SK-N-SH (cell line): ENCODE measurements around the gene MRPS35. TPM values are rescaled to one million over a fixed set of nuclear protein-coding genes. Genes with fewer than 3 reads are reported as not detected.

Source experiments
- CTCF ChIA-PET: fragments of 300-600, 350-600 bp; formaldehyde crosslinking; extraction: SDS; loops from one replicate; lab custom pipeline; 2021; lab: Yijun Ruan, JAX
- POLR2A ChIA-PET: fragments of 350-600 bp; sonication (Branson Sonifier 250); formaldehyde crosslinking; extraction: SDS; loops from one replicate; lab custom pipeline; 2020; ENCODE audit warnings: antibody characterized with exemption, inconsistent platforms; lab: Yijun Ruan, JAX
- DNase-seq: peaks from one replicate; pipeline ENCODE4 v3.0.0; 2012
- H2AFZ ChIP-seq: fragments of 200-600 bp; sonication (generic); 2 replicates; pipeline ENCODE4 v1.8.1; 2016; ENCODE audit warnings: antibody characterized with exemption, mild to moderate bottlenecking, low read depth
- H3F3A ChIP-seq: fragments of 200-600 bp; sonication (generic); replicated peaks from 2 replicates; pipeline ENCODE3; 2016; ENCODE audit warnings: antibody characterized with exemption, mild to moderate bottlenecking; ENCODE audit not compliant: insufficient read depth
- H3K27ac ChIP-seq, 2 experiments: fragments of 200-500 bp in 1 of 2; fragments of 200-600 bp in 1 of 2; sonication (Bioruptor generic) in 1 of 2; sonication (generic), shearing (Covaris generic) in 1 of 2; 2 replicates each; pipeline versions ENCODE4 v1.5.1 to v1.6.1; 2014 to 2016; ENCODE audit warnings: low read depth in 2 of 2, inconsistent platforms in 1 of 2, low read length in 1 of 2, mild to moderate bottlenecking in 1 of 2, mixed read lengths in 1 of 2
- H3K27me3 ChIP-seq: fragments of 200-600 bp; sonication (generic), shearing (Covaris generic); 2 replicates; pipeline ENCODE4 v1.6.1; 2016; ENCODE audit warnings: mixed run types; ENCODE audit not compliant: insufficient read depth
- H3K36me3 ChIP-seq, 2 experiments: fragments of 200-500 bp in 1 of 2; fragments of 200-600 bp in 1 of 2; sonication (Bioruptor generic) in 1 of 2; sonication (generic) in 1 of 2; replicated peaks in 1 of 2; 2 replicates each; pipeline versions ENCODE3 to v1.5.1; 2014 to 2016; ENCODE audit warnings: low read length in 1 of 2, mild to moderate bottlenecking in 1 of 2; ENCODE audit not compliant: insufficient read depth in 2 of 2, control insufficient read depth in 1 of 2
- H3K4me1 ChIP-seq, 2 experiments: fragments of 200-500 bp in 1 of 2; fragments of 200-600 bp in 1 of 2; sonication (Bioruptor generic) in 1 of 2; sonication (generic), shearing (Covaris generic) in 1 of 2; 2 replicates each; pipeline versions ENCODE4 v1.5.1 to v1.6.1; 2014 to 2016; ENCODE audit warnings: low read depth in 1 of 2, low read length in 1 of 2, mixed run types in 1 of 2; ENCODE audit not compliant: insufficient read depth in 2 of 2, control insufficient read depth in 1 of 2
- H3K4me2 ChIP-seq: fragments of 200-600 bp; sonication (generic), shearing (Covaris generic); 2 replicates; pipeline ENCODE4 v1.6.1; 2017; ENCODE audit warnings: mixed run types
- H3K4me3 ChIP-seq, 2 experiments: fragments of 200-500 bp in 1 of 2; fragments of 200-600 bp in 1 of 2; sonication (Bioruptor generic) in 1 of 2; sonication (generic), shearing (Covaris generic) in 1 of 2; 2 replicates each; pipeline versions ENCODE4 v1.5.1 to v1.8.1; 2014 to 2016; ENCODE audit warnings: low read depth in 2 of 2, inconsistent platforms in 1 of 2, low read length in 1 of 2, mild to moderate bottlenecking in 1 of 2, mixed read lengths in 1 of 2, moderate library complexity in 1 of 2
- H3K79me2 ChIP-seq: fragments of 200-600 bp; sonication (generic); 2 replicates; pipeline ENCODE4 v1.8.1; 2017; ENCODE audit warnings: mild to moderate bottlenecking; ENCODE audit not compliant: insufficient read depth
- H3K9ac ChIP-seq: fragments of 200-600 bp; sonication (generic); 2 replicates; pipeline ENCODE4 v1.6.1; 2017; ENCODE audit warnings: mixed run types
- H3K9me2 ChIP-seq: fragments of 200-600 bp; sonication (generic); 2 replicates; pipeline ENCODE4 v1.6.1; 2017; ENCODE audit warnings: mixed run types
- H3K9me3 ChIP-seq: fragments of 200-600 bp; sonication (generic); 2 replicates; pipeline ENCODE4 v1.6.1; 2017; ENCODE audit warnings: mixed run types, mild to moderate bottlenecking, moderate library complexity
- H4K20me1 ChIP-seq: fragments of 200-600 bp; sonication (generic); 2 replicates; pipeline ENCODE4 v1.6.1; 2017; ENCODE audit warnings: mild to moderate bottlenecking, mixed run types; ENCODE audit not compliant: insufficient read depth
- CHD2 ChIP-seq: fragments of 150-350 bp; IDR thresholded peaks from 2 replicates; pipeline ENCODE4 v1.6.1; 2018; ENCODE audit warnings: low read length; ENCODE audit not compliant: partially characterized antibody
- ELF1 ChIP-seq: IDR thresholded peaks from 2 replicates; pipeline ENCODE4 v1.4.0; 2012
- EP300 ChIP-seq, 2 experiments: IDR thresholded peaks; 2 replicates each; pipeline versions ENCODE4 v1.4.0 to v1.6.1; 2012; ENCODE audit warnings: borderline replicate concordance in 1 of 2, low read depth in 1 of 2, low read length in 1 of 2
- EZH2phosphoT487 ChIP-seq: fragments of 200-600 bp; sonication (generic); IDR thresholded peaks from 2 replicates; pipeline ENCODE4 v1.6.1; 2017; ENCODE audit warnings: low read depth, mixed run types, mild to moderate bottlenecking, antibody characterized with exemption, moderate library complexity, borderline replicate concordance
- FOSL2 ChIP-seq: IDR thresholded peaks from 2 replicates; pipeline ENCODE4 v1.4.0; 2012; ENCODE audit warnings: low read depth, mild to moderate bottlenecking, moderate library complexity, borderline replicate concordance
- FOXJ3 ChIP-seq: sonication (generic); formaldehyde crosslinking; IDR thresholded peaks from 2 replicates; pipeline ENCODE4 v1.5.1; 2020; ENCODE audit warnings: mild to moderate bottlenecking, missing genetic modification reagents
- FOXM1 ChIP-seq: IDR thresholded peaks from 2 replicates; pipeline ENCODE4 v1.4.0; 2012; ENCODE audit warnings: low read depth, mild to moderate bottlenecking
- GABPA ChIP-seq: IDR thresholded peaks from 2 replicates; pipeline ENCODE4 v1.4.0; 2012; ENCODE audit warnings: low read depth, mild to moderate bottlenecking
- GATA2 ChIP-seq: sonication (generic); formaldehyde crosslinking; IDR thresholded peaks from 2 replicates; pipeline ENCODE4 v1.5.0; 2020; ENCODE audit warnings: mild to moderate bottlenecking, missing genetic modification reagents
- MEF2A ChIP-seq: IDR thresholded peaks from 2 replicates; pipeline ENCODE4 v1.4.0; 2012; ENCODE audit warnings: low read depth, borderline replicate concordance
- MXI1 ChIP-seq: IDR thresholded peaks from 2 replicates; pipeline ENCODE4 v1.6.1; 2012; ENCODE audit warnings: mild to moderate bottlenecking, low read depth, low read length, improper control_type of control experiment
- NFIC ChIP-seq: IDR thresholded peaks from 2 replicates; pipeline ENCODE4 v1.4.0; 2012; ENCODE audit warnings: borderline replicate concordance
- NRF1 ChIP-seq: IDR thresholded peaks from 2 replicates; pipeline ENCODE4 v1.6.1; 2012; ENCODE audit warnings: low read depth, mild to moderate bottlenecking, low read length
- POLR2AphosphoS5 ChIP-seq: IDR thresholded peaks from 2 replicates; pipeline ENCODE4 v1.6.1; 2012; ENCODE audit warnings: low read depth, low read length
- RAD21 ChIP-seq: IDR thresholded peaks from 2 replicates; pipeline ENCODE4 v1.6.1; 2012; ENCODE audit warnings: mild to moderate bottlenecking, low read length
- RCOR1 ChIP-seq: fragments of 150-350 bp; IDR thresholded peaks from 2 replicates; pipeline ENCODE4 v1.6.1; 2017; ENCODE audit warnings: antibody characterized with exemption, low read length
- RFX5 ChIP-seq: IDR thresholded peaks from 2 replicates; pipeline ENCODE4 v1.6.1; 2012; ENCODE audit warnings: mild to moderate bottlenecking, improper control_type of control experiment, low read length
- RXRA ChIP-seq: IDR thresholded peaks from 2 replicates; pipeline ENCODE4 v1.4.0; 2012; ENCODE audit warnings: low read depth, mild to moderate bottlenecking, borderline replicate concordance
- SIN3A ChIP-seq: IDR thresholded peaks from 2 replicates; pipeline ENCODE4 v1.6.1; 2012; ENCODE audit warnings: low read depth, mild to moderate bottlenecking, low read length, moderate library complexity, borderline replicate concordance
- SMC3 ChIP-seq: IDR thresholded peaks from 2 replicates; pipeline ENCODE4 v1.6.1; 2012; ENCODE audit warnings: low read depth, low read length, improper control_type of control experiment
- TAF1 ChIP-seq: IDR thresholded peaks from 2 replicates; pipeline ENCODE4 v1.6.1; 2012; ENCODE audit warnings: low read depth, mild to moderate bottlenecking, low read length, moderate library complexity, borderline replicate concordance
- TCF12 ChIP-seq: IDR thresholded peaks from 2 replicates; pipeline ENCODE4 v1.4.0; 2012
- TEAD4 ChIP-seq: IDR thresholded peaks from 2 replicates; pipeline ENCODE4 v1.4.0; 2012; ENCODE audit warnings: mild to moderate bottlenecking, borderline replicate concordance; ENCODE audit not compliant: insufficient read depth
- YY1 ChIP-seq: IDR thresholded peaks from 2 replicates; pipeline ENCODE4 v1.4.0; 2012; ENCODE audit warnings: low read depth, mild to moderate bottlenecking
- WGBS: methylation state at CpG from one replicate; pipeline ENCODE4 v1.1.6; 2017; ENCODE audit warnings: low lambda C conversion rate; 5-methylcytosine and 5-hydroxymethylcytosine counted together
- polyA plus RNA-seq, 3 experiments: library from polyadenylated mRNA; depleted of rRNA; stranded (reverse); fragments of >200 nt; gene quantifications; 2 replicates each; pipeline ENCODE4 v1.2.3, GENCODE V29; 2012
- TF ChIP-seq, protein P1 (sequence below): IDR thresholded peaks from 2 replicates; pipeline ENCODE4 v1.6.1; 2012; ENCODE audit warnings: mild to moderate bottlenecking, low read depth, low read length, moderate library complexity
- TF ChIP-seq, protein P2 (sequence below): IDR thresholded peaks from 2 replicates; pipeline ENCODE4; 2012
- TF ChIP-seq, protein P3 (sequence below): fragments of 150-350 bp; IDR thresholded peaks from 2 replicates; pipeline ENCODE4 v1.6.1; 2016; ENCODE audit warnings: mild to moderate bottlenecking, low read depth, low read length
- TF ChIP-seq, protein P4 (sequence below): fragments of 150-350 bp; IDR thresholded peaks from 2 replicates; pipeline ENCODE4 v1.6.1; 2017; ENCODE audit warnings: antibody characterized with exemption, low read length, low read depth, borderline replicate concordance

MRPS35 gene
- polyA plus RNA-seq, 1 of the 3 experiments (the other 2 are of a cell fraction) = 32.4 TPM

DNA sequence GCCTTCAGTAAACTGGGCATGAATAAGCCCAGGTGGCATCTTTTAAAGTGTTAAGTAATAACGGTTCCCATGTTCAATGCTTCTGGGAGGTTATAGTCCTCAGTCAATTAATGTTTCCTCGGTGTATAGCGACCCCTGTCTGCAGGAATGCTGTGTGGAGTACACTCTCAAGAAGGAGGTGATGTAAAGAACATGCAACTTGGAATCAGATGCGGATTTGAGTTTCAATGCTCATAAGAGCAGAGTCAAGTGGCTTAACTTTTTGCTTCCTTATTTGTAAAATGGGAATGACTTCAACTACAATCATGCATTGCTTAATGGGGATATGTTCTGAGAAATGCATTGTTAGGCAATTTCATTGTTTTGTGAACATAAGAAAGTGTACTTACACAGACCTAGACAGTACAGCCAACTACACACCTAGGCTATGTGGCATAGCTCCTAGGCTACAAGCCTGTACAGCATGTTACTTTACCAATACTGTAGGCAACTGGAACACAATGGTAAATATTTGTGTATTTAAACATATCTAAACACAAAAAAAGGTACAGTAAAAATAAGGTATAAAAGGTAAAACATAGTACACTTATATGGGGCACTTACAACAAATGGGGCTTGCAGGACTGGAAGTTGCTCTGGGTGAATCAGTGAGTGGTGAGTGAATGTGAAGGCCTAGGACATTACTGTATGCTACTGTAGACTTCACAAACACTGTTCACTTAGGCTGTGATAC is 6.7 kb upstream of the MRPS35 start:
- Histone ChIP-seq H3K36me3 (peaks cover 0 to 1% of the 10 kb centered on the region in 2 experiments), H3K4me1 (peaks cover 0 to 3% of the 10 kb centered on the region in 2 experiments; a peak in 1 of 4 replicates), H4K20me1 (no peaks in the 10 kb centered on the region), H3K9me3 (no peaks in the 10 kb centered on the region), H3K9ac (no peak overlapping the region), H3K79me2 (no peaks in the 10 kb centered on the region), H2AFZ (no peak overlapping the region), H3K27ac (no peak overlapping the region), H3F3A (peaks cover 26% of the 10 kb centered on the region), H3K4me3 (no peak overlapping the region; a peak in 1 of 4 replicates), H3K9me2 (no peaks in the 10 kb centered on the region), H3K27me3 (no peaks in the 10 kb centered on the region), H3K4me2 (no peak overlapping the region)
- ChIA-PET CTCF (interaction anchor here (0.6 to 1.2 kb wide), 12 partner anchors 12 to 684 kb away, joined by 3 to 5 read pairs (median 3); no protein-coding TSS in a partner anchor), POLR2A (no interaction called here)
- peak; percentile 59 for DNase-seq
- 11% methylated on average over 4 of the region's 4 CpGs for WGBS
- TF ChIP-seq FOXM1 = no peak
- TF ChIP-seq FOSL2 = no peak
- TF ChIP-seq, protein P1, sequence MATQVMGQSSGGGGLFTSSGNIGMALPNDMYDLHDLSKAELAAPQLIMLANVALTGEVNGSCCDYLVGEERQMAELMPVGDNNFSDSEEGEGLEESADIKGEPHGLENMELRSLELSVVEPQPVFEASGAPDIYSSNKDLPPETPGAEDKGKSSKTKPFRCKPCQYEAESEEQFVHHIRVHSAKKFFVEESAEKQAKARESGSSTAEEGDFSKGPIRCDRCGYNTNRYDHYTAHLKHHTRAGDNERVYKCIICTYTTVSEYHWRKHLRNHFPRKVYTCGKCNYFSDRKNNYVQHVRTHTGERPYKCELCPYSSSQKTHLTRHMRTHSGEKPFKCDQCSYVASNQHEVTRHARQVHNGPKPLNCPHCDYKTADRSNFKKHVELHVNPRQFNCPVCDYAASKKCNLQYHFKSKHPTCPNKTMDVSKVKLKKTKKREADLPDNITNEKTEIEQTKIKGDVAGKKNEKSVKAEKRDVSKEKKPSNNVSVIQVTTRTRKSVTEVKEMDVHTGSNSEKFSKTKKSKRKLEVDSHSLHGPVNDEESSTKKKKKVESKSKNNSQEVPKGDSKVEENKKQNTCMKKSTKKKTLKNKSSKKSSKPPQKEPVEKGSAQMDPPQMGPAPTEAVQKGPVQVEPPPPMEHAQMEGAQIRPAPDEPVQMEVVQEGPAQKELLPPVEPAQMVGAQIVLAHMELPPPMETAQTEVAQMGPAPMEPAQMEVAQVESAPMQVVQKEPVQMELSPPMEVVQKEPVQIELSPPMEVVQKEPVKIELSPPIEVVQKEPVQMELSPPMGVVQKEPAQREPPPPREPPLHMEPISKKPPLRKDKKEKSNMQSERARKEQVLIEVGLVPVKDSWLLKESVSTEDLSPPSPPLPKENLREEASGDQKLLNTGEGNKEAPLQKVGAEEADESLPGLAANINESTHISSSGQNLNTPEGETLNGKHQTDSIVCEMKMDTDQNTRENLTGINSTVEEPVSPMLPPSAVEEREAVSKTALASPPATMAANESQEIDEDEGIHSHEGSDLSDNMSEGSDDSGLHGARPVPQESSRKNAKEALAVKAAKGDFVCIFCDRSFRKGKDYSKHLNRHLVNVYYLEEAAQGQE = no peak
- TF ChIP-seq RCOR1 = 0 out of 2 replicates have a peak, but pooled peaks have one; percentile 41
- no peak for TF ChIP-seq RFX5
- TF ChIP-seq TCF12 = no peak
- no peak for TF ChIP-seq NFIC
- TF ChIP-seq, protein P2, sequence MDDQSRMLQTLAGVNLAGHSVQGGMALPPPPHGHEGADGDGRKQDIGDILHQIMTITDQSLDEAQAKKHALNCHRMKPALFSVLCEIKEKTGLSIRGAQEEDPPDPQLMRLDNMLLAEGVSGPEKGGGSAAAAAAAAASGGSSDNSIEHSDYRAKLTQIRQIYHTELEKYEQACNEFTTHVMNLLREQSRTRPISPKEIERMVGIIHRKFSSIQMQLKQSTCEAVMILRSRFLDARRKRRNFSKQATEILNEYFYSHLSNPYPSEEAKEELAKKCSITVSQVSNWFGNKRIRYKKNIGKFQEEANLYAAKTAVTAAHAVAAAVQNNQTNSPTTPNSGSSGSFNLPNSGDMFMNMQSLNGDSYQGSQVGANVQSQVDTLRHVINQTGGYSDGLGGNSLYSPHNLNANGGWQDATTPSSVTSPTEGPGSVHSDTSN = no peak
- TF ChIP-seq ELF1 = no peak
- no peak for TF ChIP-seq RXRA
- TF ChIP-seq EZH2phosphoT487 = no peak
- TF ChIP-seq GATA2 (CRISPR knock-in tag) = no peak
- TF ChIP-seq, protein P3, sequence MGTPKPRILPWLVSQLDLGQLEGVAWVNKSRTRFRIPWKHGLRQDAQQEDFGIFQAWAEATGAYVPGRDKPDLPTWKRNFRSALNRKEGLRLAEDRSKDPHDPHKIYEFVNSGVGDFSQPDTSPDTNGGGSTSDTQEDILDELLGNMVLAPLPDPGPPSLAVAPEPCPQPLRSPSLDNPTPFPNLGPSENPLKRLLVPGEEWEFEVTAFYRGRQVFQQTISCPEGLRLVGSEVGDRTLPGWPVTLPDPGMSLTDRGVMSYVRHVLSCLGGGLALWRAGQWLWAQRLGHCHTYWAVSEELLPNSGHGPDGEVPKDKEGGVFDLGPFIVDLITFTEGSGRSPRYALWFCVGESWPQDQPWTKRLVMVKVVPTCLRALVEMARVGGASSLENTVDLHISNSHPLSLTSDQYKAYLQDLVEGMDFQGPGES = no peak
- TF ChIP-seq POLR2AphosphoS5 = no peak
- TF ChIP-seq FOXJ3 = no peak
- TF ChIP-seq RAD21 = peak; percentile 78
- 0 out of 2 replicates have a peak, but pooled peaks have one; percentile 11 for TF ChIP-seq TAF1
- TF ChIP-seq SIN3A = no peak
- TF ChIP-seq YY1 = no peak
- no peak for TF ChIP-seq MEF2A
- TF ChIP-seq SMC3 = peak; percentile 21
- TF ChIP-seq GABPA = no peak
- TF ChIP-seq MXI1 = no peak
- TF ChIP-seq CHD2 = no peak
- TF ChIP-seq EP300 (IDR thresholded peaks at IDR 0.05; ENCODE audit: borderline replicate concordance in 1 of 2, low read depth in 1 of 2, low read length in 1 of 2) = no peak
- TF ChIP-seq, protein P4, sequence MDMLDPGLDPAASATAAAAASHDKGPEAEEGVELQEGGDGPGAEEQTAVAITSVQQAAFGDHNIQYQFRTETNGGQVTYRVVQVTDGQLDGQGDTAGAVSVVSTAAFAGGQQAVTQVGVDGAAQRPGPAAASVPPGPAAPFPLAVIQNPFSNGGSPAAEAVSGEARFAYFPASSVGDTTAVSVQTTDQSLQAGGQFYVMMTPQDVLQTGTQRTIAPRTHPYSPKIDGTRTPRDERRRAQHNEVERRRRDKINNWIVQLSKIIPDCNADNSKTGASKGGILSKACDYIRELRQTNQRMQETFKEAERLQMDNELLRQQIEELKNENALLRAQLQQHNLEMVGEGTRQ = no peak
- TF ChIP-seq NRF1 = no peak
- 0 out of 2 replicates have a peak, but pooled peaks have one; percentile 60 for TF ChIP-seq TEAD4
